SK-N-SH treated with all-trans-retinoic acid at 6 μM for 48 hours (cell line): ENCODE measurements around the gene LRIF1.

Source experiments
- ATAC-seq: fragments of 200-7000 bp; cut with Tn5 transposase; 3 replicates; pipeline ENCODE4 v1.9.1; 2020; ENCODE audit warnings: mild to moderate bottlenecking, moderate library complexity
- ARNTL ChIP-seq: fragments of 450-650 bp; formaldehyde crosslinking; IDR thresholded peaks from 2 replicates; pipeline ENCODE4 v1.5.0; 2020; ENCODE audit warnings: low read depth, mild to moderate bottlenecking, moderate library complexity, borderline replicate concordance
- BACH2 ChIP-seq: fragments of 250-450 bp; sonication (Bioruptor Pico); IDR thresholded peaks from 2 replicates; pipeline ENCODE4 v1.9.0; 2021; ENCODE audit warnings: mild to moderate bottlenecking, borderline replicate concordance
- CREB5 ChIP-seq: fragments of 250-450 bp; sonication (Bioruptor Pico); IDR thresholded peaks from 2 replicates; pipeline ENCODE4 v1.5.1; 2020; ENCODE audit warnings: low read depth, mild to moderate bottlenecking, moderate library complexity
- CSDC2 ChIP-seq: fragments of 250-450 bp; sonication (Bioruptor Pico); IDR thresholded peaks from 2 replicates; pipeline ENCODE4 v1.5.0; 2020; ENCODE audit warnings: mild to moderate bottlenecking, moderate library complexity
- CSRNP3 ChIP-seq: fragments of 250-450 bp; sonication (Bioruptor Pico); IDR thresholded peaks from 2 replicates; pipeline ENCODE4 v1.5.1; 2021; ENCODE audit warnings: mild to moderate bottlenecking, moderate library complexity
- ESRRG ChIP-seq: fragments of 250-450 bp; sonication (Bioruptor Pico); IDR thresholded peaks from 2 replicates; pipeline ENCODE4 v1.6.1; 2021; ENCODE audit warnings: mild to moderate bottlenecking
- GLIS3 ChIP-seq: fragments of 250-450 bp; sonication (Bioruptor Pico); IDR thresholded peaks from 2 replicates; pipeline ENCODE4 v1.5.0; 2020; ENCODE audit warnings: mild to moderate bottlenecking, moderate library complexity
- ISL1 ChIP-seq: fragments of 250-450 bp; sonication (Bioruptor Pico); IDR thresholded peaks from 2 replicates; pipeline ENCODE4 v2.1.2; 2022; ENCODE audit warnings: mild to moderate bottlenecking, moderate library complexity
- OSR1 ChIP-seq: fragments of 250-450 bp; sonication (Bioruptor Pico); IDR thresholded peaks from 2 replicates; pipeline ENCODE4 v1.8.0; 2022; ENCODE audit warnings: moderate library complexity, mild to moderate bottlenecking, inconsistent platforms
- POU6F1 ChIP-seq: fragments of 250-450 bp; sonication (Bioruptor Pico); IDR thresholded peaks from 2 replicates; pipeline ENCODE4 v1.8.0; 2021; ENCODE audit warnings: low read depth, mild to moderate bottlenecking, moderate library complexity, borderline replicate concordance
- PPARA ChIP-seq: fragments of 250-450 bp; sonication (Bioruptor Pico); IDR thresholded peaks from 2 replicates; pipeline ENCODE4 v1.5.0; 2020; ENCODE audit warnings: mild to moderate bottlenecking, borderline replicate concordance
- RARB ChIP-seq: fragments of 250-450 bp; sonication (Bioruptor Pico); IDR thresholded peaks from 2 replicates; pipeline ENCODE4 v1.8.0; 2021; ENCODE audit warnings: mild to moderate bottlenecking, moderate library complexity
- SNAI2 ChIP-seq: fragments of 250-450 bp; sonication (Bioruptor Pico); IDR thresholded peaks from 2 replicates; pipeline ENCODE4 v1.5.0; 2020; ENCODE audit warnings: mild to moderate bottlenecking, moderate library complexity
- TCF4 ChIP-seq: fragments of 250-450 bp; sonication (Bioruptor Pico); IDR thresholded peaks from 2 replicates; pipeline ENCODE4 v1.8.0; 2021; ENCODE audit warnings: mild to moderate bottlenecking, moderate library complexity, borderline replicate concordance
- TOX ChIP-seq: fragments of 250-450 bp; sonication (Bioruptor Pico); IDR thresholded peaks from 2 replicates; pipeline ENCODE4 v1.8.0; 2021; ENCODE audit warnings: mild to moderate bottlenecking, moderate library complexity, borderline replicate concordance
- TSHZ2 ChIP-seq: fragments of 250-450 bp; sonication (Bioruptor Pico); IDR thresholded peaks from 2 replicates; pipeline ENCODE4 v1.5.0; 2020; ENCODE audit warnings: mild to moderate bottlenecking, moderate library complexity
- ZFP3 ChIP-seq: fragments of 250-450 bp; sonication (Bioruptor Pico); IDR thresholded peaks from 2 replicates; pipeline ENCODE4 v1.5.0; 2020; ENCODE audit warnings: mild to moderate bottlenecking, moderate library complexity

The LRIF1 gene

GRCh38 chr1:110979154-110979553 is 15.4 kb upstream of the LRIF1 start:
- TF ChIP-seq POU6F1 (CRISPR knock-in tag) (no peak), ISL1 (CRISPR knock-in tag) (no peak), PPARA (CRISPR knock-in tag) (no peak), SNAI2 (CRISPR knock-in tag) (no peak), RARB (no peak), CSDC2 (CRISPR knock-in tag) (no peak), TSHZ2 (no peak), OSR1 (CRISPR knock-in tag) (no peak)
- no peak for ATAC-seq

GRCh38 chr1:110976089-110976488 is 12.4 kb upstream of the LRIF1 start:
- TF ChIP-seq CSRNP3 (no peak), TCF4 (CRISPR knock-in tag) (no peak), ISL1 (CRISPR knock-in tag) (no peak), ZFP3 (CRISPR knock-in tag) (no peak)
- no peak for ATAC-seq

GRCh38 chr1:110975265-110975664 is 11.5 kb upstream of the LRIF1 start:
- no peak for TF ChIP-seq RARB
- TF ChIP-seq CSDC2 (CRISPR knock-in tag), result no peak
- TF ChIP-seq CREB5 (CRISPR knock-in tag), result no peak
- TF ChIP-seq TSHZ2, result no peak
- TF ChIP-seq ZFP3 (CRISPR knock-in tag), result no peak
- no peak for TF ChIP-seq GLIS3 (CRISPR knock-in tag)
- TF ChIP-seq CSRNP3, result no peak
- TF ChIP-seq BACH2 (CRISPR knock-in tag), result no peak
- no peak for TF ChIP-seq ESRRG
- no peak for TF ChIP-seq TOX (CRISPR knock-in tag)
- no peak for TF ChIP-seq ARNTL (CRISPR knock-in tag)

More at GRCh38 chr1:110975265-110975664, 11.5 kb upstream of the LRIF1 start:
- no peak for ATAC-seq
